Measurements from ENCODE around the gene GPC4.
"Not testable (repeated sequence)": the region's sequence is repeated elsewhere in the genome, so short reads cannot be mapped to it uniquely, and the experiment has no call there.

Gene GPC4

DNA sequence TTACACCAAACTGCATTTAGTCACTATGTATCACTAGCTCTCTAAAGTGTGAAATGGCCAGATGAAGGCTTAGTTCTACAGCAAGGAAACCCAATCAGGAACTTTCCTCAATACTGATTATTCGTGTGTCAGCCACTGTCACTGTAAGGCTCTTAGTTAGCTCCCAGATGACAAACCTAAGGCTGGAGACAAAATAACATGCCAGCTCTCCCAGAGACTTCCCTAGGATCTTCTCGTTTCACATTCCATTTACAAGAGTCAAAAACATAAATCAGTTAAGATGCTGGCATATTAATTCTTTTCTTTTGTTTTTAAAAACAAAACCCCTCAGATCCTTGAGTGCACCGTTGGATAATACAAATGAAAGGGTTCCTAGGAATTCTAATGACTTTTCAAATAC lies 109.0 kb downstream of the GPC4 start:
- 83% methylated on average over 1 of the region's 3 CpGs; no CpG with 5 or more reads in 1 of the 2 experiments for WGBS, 2 experiments (ENCODE audit: insufficient coverage in 2 of 2)
- peaks cover 14% of the 10 kb centered on the region for H3K4me1 ChIP-seq (ENCODE audit: control insufficient read depth, insufficient read depth, low read length, poor library complexity, severe bottlenecking)
- no peak overlapping the region for H3K4me3 ChIP-seq (ENCODE audit: extremely low read depth, insufficient read depth, low read length, poor library complexity, severe bottlenecking)
- no peaks in the 10 kb centered on the region for H3K9me3 ChIP-seq (ENCODE audit: control insufficient read depth, low read length)
- H3K36me3 ChIP-seq (ENCODE audit: control insufficient read depth, insufficient read depth, low read length): peaks cover 21% of the 10 kb centered on the region
- no peak overlapping the region for H3K27ac ChIP-seq (ENCODE audit: low read depth, low read length, severe bottlenecking)

- Histone ChIP-seq H3K9me3 (ENCODE audit: control insufficient read depth, low read length) (no peaks in the 10 kb centered on the region), H3K36me3 (ENCODE audit: control insufficient read depth, insufficient read depth, low read length) (peaks cover 21% of the 10 kb centered on the region), H3K27ac (ENCODE audit: low read depth, low read length, severe bottlenecking) (no peak overlapping the region), H3K4me3 (ENCODE audit: extremely low read depth, insufficient read depth, low read length, poor library complexity, severe bottlenecking) (no peak overlapping the region), H3K4me1 (ENCODE audit: control insufficient read depth, insufficient read depth, low read length, poor library complexity, severe bottlenecking) (peaks cover 11% of the 10 kb centered on the region)
Measured at GRCh38 chrX:133305348-133305747, 109.9 kb downstream of the GPC4 start.

DNA sequence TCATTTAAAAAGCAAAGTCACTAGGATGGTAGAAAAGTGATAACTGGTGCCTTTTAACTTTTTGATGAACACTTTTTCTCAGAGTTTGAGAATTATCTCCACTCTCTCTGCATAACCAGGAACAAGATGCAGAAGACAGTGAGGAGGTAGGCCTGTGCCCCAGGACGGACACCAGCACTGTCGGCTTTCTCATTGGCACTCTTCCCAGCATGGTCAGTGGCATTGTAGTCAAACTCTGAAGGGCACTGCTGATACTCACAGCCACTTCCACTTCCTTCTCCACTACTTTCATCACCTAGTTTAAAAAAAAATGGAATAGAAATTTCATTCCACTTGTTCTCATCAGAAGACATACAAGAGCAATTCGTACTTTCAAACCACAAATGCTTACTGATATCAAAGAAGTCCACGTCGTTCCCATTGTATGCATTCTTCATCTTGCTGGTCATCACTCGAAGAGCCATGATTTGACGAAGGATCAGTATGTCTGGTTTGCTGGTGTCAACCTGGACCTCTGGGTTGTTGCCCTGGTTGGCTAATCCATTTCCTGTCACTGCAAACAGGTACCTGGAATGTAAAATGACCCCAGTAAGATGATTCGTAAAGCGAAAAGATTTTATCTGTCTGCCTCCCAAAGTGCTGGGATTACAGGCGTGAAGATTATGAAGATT lies 112.4 kb downstream of the GPC4 start:
- 80% methylated on average over 1 of the region's 10 CpGs; no CpG with 5 or more reads in 1 of the 2 experiments for WGBS, 2 experiments (ENCODE audit: insufficient coverage in 2 of 2)
- Histone ChIP-seq H3K36me3 (ENCODE audit: control insufficient read depth, insufficient read depth, low read length) (peaks cover 21% of the 10 kb centered on the region), H3K9me3 (ENCODE audit: control insufficient read depth, low read length) (no peaks in the 10 kb centered on the region), H3K27ac (ENCODE audit: low read depth, low read length, severe bottlenecking) (no peak overlapping the region), H3K4me1 (ENCODE audit: control insufficient read depth, insufficient read depth, low read length, poor library complexity, severe bottlenecking) (peaks cover 8% of the 10 kb centered on the region), H3K4me3 (ENCODE audit: extremely low read depth, insufficient read depth, low read length, poor library complexity, severe bottlenecking) (no peak overlapping the region)

DNA sequence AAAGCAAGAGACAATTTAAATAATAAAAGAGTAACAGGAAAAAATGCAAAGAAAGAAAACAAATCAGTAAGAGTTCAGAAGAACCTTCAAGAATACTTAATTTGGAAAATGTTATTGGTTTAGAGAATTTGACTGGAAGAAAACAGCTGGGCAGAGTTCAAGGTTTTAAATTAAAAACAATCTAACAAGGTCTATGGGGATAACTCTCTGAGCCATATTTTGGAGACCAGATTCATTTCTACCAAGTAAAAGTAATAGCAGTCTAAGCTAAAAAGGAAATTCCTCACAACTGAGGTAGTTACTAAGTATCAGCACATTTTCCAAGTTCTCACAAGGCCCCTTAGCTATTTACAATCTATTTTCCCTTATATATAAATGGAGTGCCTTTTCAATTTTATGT lies 114.7 kb downstream of the GPC4 start:
- H3K36me3 ChIP-seq (ENCODE audit: control insufficient read depth, insufficient read depth, low read length): peaks cover 21% of the 10 kb centered on the region

DNA sequence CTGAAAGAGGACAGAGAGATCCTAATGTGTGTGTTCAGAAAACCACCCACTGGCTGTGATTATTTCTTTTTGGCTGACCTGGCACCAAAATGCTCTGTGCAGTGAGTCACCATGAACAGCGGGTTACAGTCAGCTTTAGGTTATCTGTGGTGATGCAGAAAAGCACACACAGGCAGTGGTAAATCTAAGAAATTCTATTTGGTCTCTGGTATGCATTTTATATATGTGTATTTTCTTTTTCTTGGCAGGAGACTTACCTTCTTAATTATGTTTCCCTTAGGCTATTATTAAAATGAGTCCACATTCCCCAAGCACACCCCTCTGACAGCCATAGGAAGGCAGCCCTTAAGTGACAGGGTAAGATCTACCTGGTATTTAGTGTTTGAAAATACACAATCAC lies 118.0 kb downstream of the GPC4 start:
- H3K4me1 ChIP-seq (ENCODE audit: control insufficient read depth, insufficient read depth, low read length, poor library complexity, severe bottlenecking): peaks cover 3% of the 10 kb centered on the region
- no CpG with 5 or more reads among the region's 1 CpG for WGBS, 2 experiments (ENCODE audit: insufficient coverage in 2 of 2)

More for the DNA sequence above, 114.7 kb downstream of the GPC4 start:
- Histone ChIP-seq H3K27ac (ENCODE audit: low read depth, low read length, severe bottlenecking) (no peak overlapping the region), H3K4me1 (ENCODE audit: control insufficient read depth, insufficient read depth, low read length, poor library complexity, severe bottlenecking) (peaks cover 3% of the 10 kb centered on the region), H3K9me3 (ENCODE audit: control insufficient read depth, low read length) (no peaks in the 10 kb centered on the region), H3K4me3 (ENCODE audit: extremely low read depth, insufficient read depth, low read length, poor library complexity, severe bottlenecking) (no peak overlapping the region)

GRCh38 chrX:133294126-133294525 lies 121.2 kb downstream of the GPC4 start:
- no peak overlapping the region for H3K27ac ChIP-seq (ENCODE audit: low read depth, low read length, severe bottlenecking)
- H3K9me3 ChIP-seq (ENCODE audit: control insufficient read depth, low read length): no peaks in the 10 kb centered on the region
- H3K4me1 ChIP-seq (ENCODE audit: control insufficient read depth, insufficient read depth, low read length, poor library complexity, severe bottlenecking): peaks cover 3% of the 10 kb centered on the region
- WGBS, 2 experiments (ENCODE audit: insufficient coverage in 2 of 2): no CpG with 5 or more reads among the region's 1 CpG
- H3K36me3 ChIP-seq (ENCODE audit: control insufficient read depth, insufficient read depth, low read length): no peaks in the 10 kb centered on the region
- H3K4me3 ChIP-seq (ENCODE audit: extremely low read depth, insufficient read depth, low read length, poor library complexity, severe bottlenecking): no peak overlapping the region

More for the DNA sequence above, 118.0 kb downstream of the GPC4 start:
- Histone ChIP-seq H3K27ac (ENCODE audit: low read depth, low read length, severe bottlenecking) (no peak overlapping the region), H3K9me3 (ENCODE audit: control insufficient read depth, low read length) (no peaks in the 10 kb centered on the region), H3K36me3 (ENCODE audit: control insufficient read depth, insufficient read depth, low read length) (peaks cover 6% of the 10 kb centered on the region), H3K4me3 (ENCODE audit: extremely low read depth, insufficient read depth, low read length, poor library complexity, severe bottlenecking) (no peak overlapping the region)

GRCh38 chrX:133290076-133290475 lies 125.2 kb downstream of the GPC4 start:
- Histone ChIP-seq H3K36me3 (ENCODE audit: control insufficient read depth, insufficient read depth, low read length) (no peaks in the 10 kb centered on the region), H3K9me3 (ENCODE audit: control insufficient read depth, low read length) (no peaks in the 10 kb centered on the region), H3K4me1 (ENCODE audit: control insufficient read depth, insufficient read depth, low read length, poor library complexity, severe bottlenecking) (no peaks in the 10 kb centered on the region), H3K4me3 (ENCODE audit: extremely low read depth, insufficient read depth, low read length, poor library complexity, severe bottlenecking) (no peak overlapping the region), H3K27ac (ENCODE audit: low read depth, low read length, severe bottlenecking) (no peak overlapping the region)
- WGBS, 2 experiments (ENCODE audit: insufficient coverage in 2 of 2): 94% methylated on average over 2 of the region's 4 CpGs; no CpG with 5 or more reads in 1 of the 2 experiments

GRCh38 chrX:133287860-133288259 lies 127.4 kb downstream of the GPC4 start:
- H3K9me3 ChIP-seq (ENCODE audit: control insufficient read depth, low read length): no peaks in the 10 kb centered on the region
- H3K4me1 ChIP-seq (ENCODE audit: control insufficient read depth, insufficient read depth, low read length, poor library complexity, severe bottlenecking): no peaks in the 10 kb centered on the region
- H3K36me3 ChIP-seq (ENCODE audit: control insufficient read depth, insufficient read depth, low read length): no peaks in the 10 kb centered on the region
- no peak overlapping the region for H3K4me3 ChIP-seq (ENCODE audit: extremely low read depth, insufficient read depth, low read length, poor library complexity, severe bottlenecking)
- no peak overlapping the region for H3K27ac ChIP-seq (ENCODE audit: low read depth, low read length, severe bottlenecking)
- 100% methylated on average over 1 of the region's 1 CpG for WGBS, 2 experiments (ENCODE audit: insufficient coverage in 2 of 2)

DNA sequence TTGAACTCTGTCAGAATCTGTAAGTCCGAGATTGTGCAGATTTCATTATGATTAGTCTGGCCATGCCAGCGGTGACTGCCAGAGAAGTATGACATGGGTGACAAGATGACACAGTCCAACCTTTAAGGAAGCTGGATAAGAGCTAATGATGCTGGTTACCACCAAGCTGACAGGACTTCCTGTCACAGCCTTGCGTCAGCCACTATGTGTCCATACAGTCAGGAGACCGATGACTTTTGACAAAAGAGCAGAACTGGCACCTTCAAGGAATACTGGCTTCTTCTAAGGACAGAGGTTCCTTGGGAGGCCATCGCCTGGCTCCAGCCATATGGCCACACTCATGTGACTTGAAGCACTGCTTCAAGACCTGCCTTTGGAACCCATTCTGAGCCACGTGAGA lies 129.9 kb downstream of the GPC4 start:
- H3K4me1 ChIP-seq (ENCODE audit: control insufficient read depth, insufficient read depth, low read length, poor library complexity, severe bottlenecking): no peaks in the 10 kb centered on the region
- H3K36me3 ChIP-seq (ENCODE audit: control insufficient read depth, insufficient read depth, low read length): no peaks in the 10 kb centered on the region
- no peaks in the 10 kb centered on the region for H3K9me3 ChIP-seq (ENCODE audit: control insufficient read depth, low read length)
- H3K27ac ChIP-seq (ENCODE audit: low read depth, low read length, severe bottlenecking): no peak overlapping the region
- no peak overlapping the region for H3K4me3 ChIP-seq (ENCODE audit: extremely low read depth, insufficient read depth, low read length, poor library complexity, severe bottlenecking)
- 96 to 100% methylated on average over 4 to 5 of the region's 6 CpGs for WGBS, 2 experiments (ENCODE audit: insufficient coverage in 2 of 2)

- H3K4me1 ChIP-seq (ENCODE audit: control insufficient read depth, insufficient read depth, low read length, poor library complexity, severe bottlenecking); H3K9me3 ChIP-seq (ENCODE audit: control insufficient read depth, low read length); H3K4me3 ChIP-seq (ENCODE audit: extremely low read depth, insufficient read depth, low read length, poor library complexity, severe bottlenecking); H3K36me3 ChIP-seq (ENCODE audit: control insufficient read depth, insufficient read depth, low read length); H3K27ac ChIP-seq (ENCODE audit: low read depth, low read length, severe bottlenecking): not testable (repeated sequence)
- 83 to 87% methylated on average over 2 to 6 of the region's 9 CpGs for WGBS, 2 experiments (ENCODE audit: insufficient coverage in 2 of 2)
Measured at GRCh38 chrX:133279112-133279730, 136.1 kb downstream of the GPC4 start.

- WGBS, 2 experiments (ENCODE audit: insufficient coverage in 2 of 2): 100% methylated on average over 1 to 2 of the region's 4 CpGs
- Histone ChIP-seq H3K27ac (ENCODE audit: low read depth, low read length, severe bottlenecking) (no peak overlapping the region), H3K4me3 (ENCODE audit: extremely low read depth, insufficient read depth, low read length, poor library complexity, severe bottlenecking) (no peak overlapping the region), H3K4me1 (ENCODE audit: control insufficient read depth, insufficient read depth, low read length, poor library complexity, severe bottlenecking) (peaks cover 3% of the 10 kb centered on the region), H3K36me3 (ENCODE audit: control insufficient read depth, insufficient read depth, low read length) (no peaks in the 10 kb centered on the region), H3K9me3 (ENCODE audit: control insufficient read depth, low read length) (no peaks in the 10 kb centered on the region)
Measured at GRCh38 chrX:133273180-133273579, 142.1 kb downstream of the GPC4 start.

Data from mesodermal cell (in vitro differentiated cells).